GM21723 (cell line): ENCODE measurements around the gene IL6ST.

Experiments
- ATAC-seq: cut with Tn5 transposase; IDR thresholded peaks from one replicate; pipeline ENCODE4 v1.9.1; 2021; ENCODE audit warnings: mild to moderate bottlenecking, moderate library complexity; ENCODE audit not compliant: unreplicated experiment

Gene IL6ST

GRCh38 chr5:55923177-55923771 lies 71.5 kb downstream of the IL6ST start:
- ATAC-seq, result no peak

GRCh38 chr5:55921617-55922016 lies 73.1 kb downstream of the IL6ST start:
- ATAC-seq, result no peak

- no peak for ATAC-seq
Observed at GRCh38 chr5:55920784-55921183, 74.0 kb downstream of the IL6ST start.

- no peak for ATAC-seq
Observed at GRCh38 chr5:55919625-55920024, 75.1 kb downstream of the IL6ST start.

GRCh38 chr5:55918087-55919035 lies 76.4 kb downstream of the IL6ST start:
- no peak for ATAC-seq

- no peak for ATAC-seq
Observed at GRCh38 chr5:55917402-55918086, 77.2 kb downstream of the IL6ST start.

- no peak for ATAC-seq
Observed at GRCh38 chr5:55916986-55917385, 77.8 kb downstream of the IL6ST start.

GRCh38 chr5:55915783-55916182 lies 79.0 kb downstream of the IL6ST start:
- no peak for ATAC-seq

GRCh38 chr5:55914971-55915370 lies 79.8 kb downstream of the IL6ST start:
- ATAC-seq, result no peak

GRCh38 chr5:55913466-55914413 lies 81.0 kb downstream of the IL6ST start:
- peak; percentile 75 for ATAC-seq

GRCh38 chr5:55911784-55912653 lies 82.7 kb downstream of the IL6ST start:
- ATAC-seq, result no peak

GRCh38 chr5:55908804-55909203 lies 86.0 kb downstream of the IL6ST start:
- ATAC-seq, result no peak

- no peak for ATAC-seq
Observed at GRCh38 chr5:55907927-55908326, 86.8 kb downstream of the IL6ST start.

- ATAC-seq, result no peak
Observed at GRCh38 chr5:55905251-55905650, 89.5 kb downstream of the IL6ST start.

- no peak for ATAC-seq
Observed at GRCh38 chr5:55904152-55904551, 90.6 kb downstream of the IL6ST start.

GRCh38 chr5:55903121-55903701 lies 91.6 kb downstream of the IL6ST start:
- peak; percentile 93 for ATAC-seq

- ATAC-seq, result no peak
Observed at GRCh38 chr5:55902696-55903095, 92.1 kb downstream of the IL6ST start.

GRCh38 chr5:55900776-55901175 lies 94.0 kb downstream of the IL6ST start:
- no peak for ATAC-seq

- ATAC-seq, result no peak
Observed at GRCh38 chr5:55900068-55900467, 94.7 kb downstream of the IL6ST start.
